ENCODE data around the gene CD48.

DNA sequence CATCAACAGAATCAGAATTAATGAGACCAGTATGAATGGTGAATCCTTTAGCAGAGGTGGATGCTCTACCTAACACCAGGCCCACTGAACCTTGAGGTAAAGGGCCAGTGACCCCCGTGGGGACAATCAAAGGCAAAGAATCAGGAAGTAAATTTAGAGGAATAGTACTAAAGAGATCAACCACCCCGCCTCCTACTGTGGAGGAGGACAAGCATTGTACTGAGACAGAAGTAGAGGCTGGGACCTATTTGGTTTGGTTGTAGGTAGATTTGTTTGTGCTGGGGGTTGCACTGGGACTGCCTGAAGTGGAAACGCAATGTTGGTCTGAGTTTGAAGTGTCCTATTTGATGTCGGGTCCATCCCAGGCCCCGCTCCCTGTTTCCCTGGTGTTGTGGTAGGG lies 9.5 kb downstream of the CD48 start:
- no peak for TF ChIP-seq EP300 (IDR thresholded peaks at IDR 0.05)
- TF ChIP-seq, protein P1, sequence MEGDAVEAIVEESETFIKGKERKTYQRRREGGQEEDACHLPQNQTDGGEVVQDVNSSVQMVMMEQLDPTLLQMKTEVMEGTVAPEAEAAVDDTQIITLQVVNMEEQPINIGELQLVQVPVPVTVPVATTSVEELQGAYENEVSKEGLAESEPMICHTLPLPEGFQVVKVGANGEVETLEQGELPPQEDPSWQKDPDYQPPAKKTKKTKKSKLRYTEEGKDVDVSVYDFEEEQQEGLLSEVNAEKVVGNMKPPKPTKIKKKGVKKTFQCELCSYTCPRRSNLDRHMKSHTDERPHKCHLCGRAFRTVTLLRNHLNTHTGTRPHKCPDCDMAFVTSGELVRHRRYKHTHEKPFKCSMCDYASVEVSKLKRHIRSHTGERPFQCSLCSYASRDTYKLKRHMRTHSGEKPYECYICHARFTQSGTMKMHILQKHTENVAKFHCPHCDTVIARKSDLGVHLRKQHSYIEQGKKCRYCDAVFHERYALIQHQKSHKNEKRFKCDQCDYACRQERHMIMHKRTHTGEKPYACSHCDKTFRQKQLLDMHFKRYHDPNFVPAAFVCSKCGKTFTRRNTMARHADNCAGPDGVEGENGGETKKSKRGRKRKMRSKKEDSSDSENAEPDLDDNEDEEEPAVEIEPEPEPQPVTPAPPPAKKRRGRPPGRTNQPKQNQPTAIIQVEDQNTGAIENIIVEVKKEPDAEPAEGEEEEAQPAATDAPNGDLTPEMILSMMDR (IDR thresholded peaks at IDR 0.05): no peak

All from upper lobe of left lung (tissue), 4 donors.